ENCODE measurements around the gene DNAH6. TPM values are rescaled to one million over a fixed set of nuclear protein-coding genes. Genes with fewer than 3 reads are reported as not detected.
A peak's percentile ranks its signal among the peaks of the same experiment; 100 is the strongest.

The DNAH6 gene
- total and polyA plus RNA-seq, 2 experiments from 2014 or later: 0.11 TPM; not detected in 1

GRCh38 chr2:84687498-84688149 lies 171.3 kb downstream of the DNAH6 start:
- H3K36me3 ChIP-seq (ENCODE audit: low read depth): no peaks in the 10 kb centered on the region
- no peak overlapping the region for H3K4me2 ChIP-seq (ENCODE audit: unreplicated experiment)
- no peak overlapping the region for H3K27ac ChIP-seq
- in situ Hi-C loops (cut with MboI): no loop called here
- no peaks in the 10 kb centered on the region for H4K20me1 ChIP-seq (ENCODE audit: insufficient read depth)
- DNase-seq: no peak
- H3K9me3 ChIP-seq (ENCODE audit: low read depth): no peaks in the 10 kb centered on the region
- TF ChIP-seq EZH2phosphoT487 (IDR thresholded peaks at IDR 0.05; ENCODE audit: insufficient read depth, low read depth): no peak
- no peak for TF ChIP-seq EZH2 (IDR thresholded peaks at IDR 0.05; ENCODE audit: insufficient read depth, poor library complexity, severe bottlenecking)
- no peaks in the 10 kb centered on the region for H3F3A ChIP-seq (ENCODE audit: insufficient read depth)
- no peak overlapping the region for H3K4me3 ChIP-seq
- H3K9me2 ChIP-seq (ENCODE audit: insufficient read depth): no peaks in the 10 kb centered on the region
- H3K4me1 ChIP-seq (ENCODE audit: insufficient read depth): no peaks in the 10 kb centered on the region
- H2AFZ ChIP-seq: no peak overlapping the region
- H3K27me3 ChIP-seq (replicated peaks; ENCODE audit: insufficient read depth): 0 out of 2 replicates have a peak, but pooled peaks cover 5% of the 10 kb centered on the region
- 61 to 69% methylated on average over 10 of the region's 10 CpGs for WGBS, 2 experiments (ENCODE audit: low coverage in 1 of 2, low lambda C conversion rate in 2 of 2, missing lambda C conversion rate in 2 of 2)
- H3K79me2 ChIP-seq (ENCODE audit: insufficient read depth): no peaks in the 10 kb centered on the region
- H3K9ac ChIP-seq: no peak overlapping the region

GRCh38 chr2:84690225-84690624 lies 173.9 kb downstream of the DNAH6 start:
- Histone ChIP-seq H3K9me2 (ENCODE audit: insufficient read depth) (no peaks in the 10 kb centered on the region), H3K4me2 (ENCODE audit: unreplicated experiment) (no peak overlapping the region), H3K27me3 (replicated peaks; ENCODE audit: insufficient read depth) (no peaks in the 10 kb centered on the region), H3K79me2 (ENCODE audit: insufficient read depth) (no peaks in the 10 kb centered on the region), H3K36me3 (ENCODE audit: low read depth) (no peaks in the 10 kb centered on the region), H4K20me1 (ENCODE audit: insufficient read depth) (no peaks in the 10 kb centered on the region), H3K9me3 (ENCODE audit: low read depth) (no peaks in the 10 kb centered on the region), H3K4me3 (no peak overlapping the region), H3K9ac (no peak overlapping the region), H2AFZ (no peak overlapping the region), H3K4me1 (ENCODE audit: insufficient read depth) (no peaks in the 10 kb centered on the region), H3F3A (ENCODE audit: insufficient read depth) (no peaks in the 10 kb centered on the region), H3K27ac (no peak overlapping the region)
- WGBS, 2 experiments (ENCODE audit: low coverage in 1 of 2, low lambda C conversion rate in 2 of 2, missing lambda C conversion rate in 2 of 2): 58 to 65% methylated on average over 3 of the region's 3 CpGs
- in situ Hi-C loops (cut with MboI): no loop called here
- no peak for DNase-seq
- TF ChIP-seq EZH2 (IDR thresholded peaks at IDR 0.05; ENCODE audit: insufficient read depth, poor library complexity, severe bottlenecking) (no peak), EZH2phosphoT487 (IDR thresholded peaks at IDR 0.05; ENCODE audit: insufficient read depth, low read depth) (no peak)

- Histone ChIP-seq H3K79me2 (ENCODE audit: insufficient read depth) (no peaks in the 10 kb centered on the region), H3F3A (ENCODE audit: insufficient read depth) (no peaks in the 10 kb centered on the region), H3K4me3 (no peak overlapping the region), H4K20me1 (ENCODE audit: insufficient read depth) (no peaks in the 10 kb centered on the region), H3K4me1 (ENCODE audit: insufficient read depth) (no peaks in the 10 kb centered on the region), H3K27me3 (replicated peaks; ENCODE audit: insufficient read depth) (no peaks in the 10 kb centered on the region), H3K4me2 (ENCODE audit: unreplicated experiment) (no peak overlapping the region), H3K9me2 (ENCODE audit: insufficient read depth) (no peaks in the 10 kb centered on the region), H3K27ac (no peak overlapping the region), H2AFZ (no peak overlapping the region), H3K9ac (no peak overlapping the region), H3K36me3 (ENCODE audit: low read depth) (no peaks in the 10 kb centered on the region), H3K9me3 (ENCODE audit: low read depth) (no peaks in the 10 kb centered on the region)
- TF ChIP-seq EZH2phosphoT487 (IDR thresholded peaks at IDR 0.05; ENCODE audit: insufficient read depth, low read depth) (no peak), EZH2 (IDR thresholded peaks at IDR 0.05; ENCODE audit: insufficient read depth, poor library complexity, severe bottlenecking) (no peak)
- in situ Hi-C loops (cut with MboI): no loop called here
- 79 to 82% methylated on average over 6 of the region's 6 CpGs for WGBS, 2 experiments (ENCODE audit: low coverage in 1 of 2, low lambda C conversion rate in 2 of 2, missing lambda C conversion rate in 2 of 2)
- no peak for DNase-seq
Measured at GRCh38 chr2:84694088-84694622, 177.9 kb downstream of the DNAH6 start.

GRCh38 chr2:84697895-84698294 lies 181.6 kb downstream of the DNAH6 start:
- Histone ChIP-seq H3K9me3 (ENCODE audit: low read depth) (no peaks in the 10 kb centered on the region), H3K4me3 (no peak overlapping the region), H3K4me2 (ENCODE audit: unreplicated experiment) (no peak overlapping the region), H3K36me3 (ENCODE audit: low read depth) (no peaks in the 10 kb centered on the region), H4K20me1 (ENCODE audit: insufficient read depth) (no peaks in the 10 kb centered on the region), H3K79me2 (ENCODE audit: insufficient read depth) (no peaks in the 10 kb centered on the region), H3K27me3 (replicated peaks; ENCODE audit: insufficient read depth) (no peaks in the 10 kb centered on the region), H3K27ac (no peak overlapping the region), H3K4me1 (ENCODE audit: insufficient read depth) (peaks cover 10% of the 10 kb centered on the region), H2AFZ (no peak overlapping the region), H3F3A (ENCODE audit: insufficient read depth) (0 out of 2 replicates have a peak, but pooled peaks cover 4% of the 10 kb centered on the region), H3K9ac (no peak overlapping the region), H3K9me2 (ENCODE audit: insufficient read depth) (no peaks in the 10 kb centered on the region; the same call in 1 of the 2 replicates)
- in situ Hi-C loops (cut with MboI): no loop called here
- 37 to 53% methylated on average over 2 of the region's 2 CpGs for WGBS, 2 experiments (ENCODE audit: low coverage in 1 of 2, low lambda C conversion rate in 2 of 2, missing lambda C conversion rate in 2 of 2)
- TF ChIP-seq EZH2 (IDR thresholded peaks at IDR 0.05; ENCODE audit: insufficient read depth, poor library complexity, severe bottlenecking) (no peak), EZH2phosphoT487 (IDR thresholded peaks at IDR 0.05; ENCODE audit: insufficient read depth, low read depth) (no peak)
- peak; percentile 7 for DNase-seq

All from GM23248 (cell line).